K562 (cell line): ENCODE results near the gene PHF19. TPM values are rescaled to one million over a fixed set of nuclear protein-coding genes. Genes with fewer than 3 reads are reported as not detected.

Experiments used
- ATAC-seq: fragments of 200-7000 bp; cut with Tn5 transposase; 3 replicates; pipeline ENCODE4 v1.9.1; 2020; ENCODE audit warnings: moderate library complexity
- BruUV-seq: library from RNA; stranded (reverse); fragments of 400-500 nt; replicated peaks from 2 replicates; lab custom pipeline; 2021; lab: Mats Ljungman, UMichigan
- CTCF ChIA-PET: fragments of 300-600 bp; formaldehyde crosslinking; extraction: SDS; loops from one replicate; lab custom pipeline; 2021; ENCODE audit warnings: low intra/inter-chr PET ratio; lab: Yijun Ruan, JAX
- POLR2A ChIA-PET: fragments of 300-600, 350-650 bp; sonication (Branson Sonifier 250); formaldehyde crosslinking; extraction: SDS; loops from one replicate; lab custom pipeline; 2021; ENCODE audit warnings: antibody characterized with exemption, inconsistent platforms; lab: Yijun Ruan, JAX
- DNase-seq, 4 experiments: peaks; one replicate each; pipeline versions ENCODE4 v3.0.0 to v3.0.0-alpha.2; 2011 to 2018; ENCODE audit warnings: low spot score in 3 of 4, mixed read lengths in 3 of 4; ENCODE audit errors: extremely low read depth in 1 of 4
- FAIRE-seq: peaks from 2 replicates; lab custom pipeline; 2011; peaks lifted over from hg19 to GRCh38; lab: Jason Lieb, UNC
- H2AFZ ChIP-seq: 2 replicates; pipeline ENCODE4 v1.6.0; 2011; ENCODE audit warnings: low read depth, low read length, control low read depth, inconsistent platforms
- H3K27ac ChIP-seq: fragments of 200-600 bp; 3 replicates; pipeline ENCODE4 v1.8.0; 2011; ENCODE audit warnings: low read depth, mild to moderate bottlenecking, control low read depth, inconsistent platforms, low read length, moderate library complexity, mixed read lengths; ENCODE audit errors: extremely low read depth
- H3K27me3 ChIP-seq, 2 experiments: fragments of 300-600 bp in 1 of 2; 2 replicates in 1 of 2; 3 replicates in 1 of 2; pipeline versions ENCODE4 v1.6.0 to v1.8.0; 2011; ENCODE audit warnings: inconsistent platforms in 2 of 2, low read length in 2 of 2, mild to moderate bottlenecking in 1 of 2, mixed read lengths in 1 of 2, moderate library complexity in 1 of 2; ENCODE audit not compliant: control insufficient read depth in 2 of 2, insufficient read depth in 2 of 2
- H3K36me3 ChIP-seq: fragments of 300-600 bp; 3 replicates; pipeline ENCODE4 v1.8.0; 2011; ENCODE audit warnings: mild to moderate bottlenecking, low read length, inconsistent platforms; ENCODE audit not compliant: control insufficient read depth, insufficient read depth
- H3K4me1 ChIP-seq, 2 experiments: fragments of 200-600 bp in 1 of 2; replicated peaks in 1 of 2; 2 replicates in 1 of 2; 3 replicates in 1 of 2; pipeline versions ENCODE4 v1.5.1 to v1.8.0; 2011; ENCODE audit warnings: inconsistent platforms in 2 of 2, low read length in 2 of 2, mild to moderate bottlenecking in 1 of 2, mixed read lengths in 1 of 2, moderate library complexity in 1 of 2; ENCODE audit not compliant: control insufficient read depth in 2 of 2, insufficient read depth in 2 of 2
- H3K4me2 ChIP-seq: 2 replicates; pipeline ENCODE4 v1.6.1; 2011; ENCODE audit warnings: low read length, control low read depth, inconsistent platforms, mixed read lengths; ENCODE audit not compliant: insufficient read depth
- H3K4me3 ChIP-seq: fragments of 200-600 bp; sonication (generic), shearing (Covaris generic); 2 replicates; pipeline ENCODE4 v1.5.1; 2016; ENCODE audit warnings: control low read depth, inconsistent platforms
- H3K79me2 ChIP-seq: fragments of 200-600 bp; 3 replicates; pipeline ENCODE4 v1.8.0; 2011; ENCODE audit warnings: low read length, inconsistent platforms; ENCODE audit not compliant: control insufficient read depth, insufficient read depth
- H3K9ac ChIP-seq, 2 experiments: 2 replicates each; pipeline versions ENCODE4 v1.6.0 to v1.6.1; 2011; ENCODE audit warnings: low read depth in 2 of 2, low read length in 2 of 2, control low read depth in 1 of 2, inconsistent platforms in 1 of 2, mild to moderate bottlenecking in 1 of 2, mixed read lengths in 1 of 2; ENCODE audit not compliant: insufficient read depth in 1 of 2
- H3K9me1 ChIP-seq: one replicate; pipeline ENCODE4 v1.6.0; 2011; ENCODE audit warnings: inconsistent platforms, mild to moderate bottlenecking, low read length, moderate library complexity; ENCODE audit not compliant: control insufficient read depth, insufficient read depth
- H3K9me3 ChIP-seq: replicated peaks from 2 replicates; pipeline ENCODE4 v1.5.1; 2011; ENCODE audit warnings: low read depth, low read length, inconsistent platforms; ENCODE audit not compliant: control insufficient read depth, insufficient read depth
- H4K20me1 ChIP-seq: replicated peaks from 2 replicates; pipeline ENCODE4 v1.6.1; 2011; ENCODE audit warnings: low read length, inconsistent platforms, mixed read lengths; ENCODE audit not compliant: control insufficient read depth, insufficient read depth
- CTCF ChIP-seq, 3 experiments: IDR thresholded peaks in 2 of 3; conservative IDR thresholded peaks in 1 of 3; 2 replicates each; pipeline ENCODE4 v1.5.1; 2011 to 2012; ENCODE audit warnings: low read length in 3 of 3, mild to moderate bottlenecking in 3 of 3, control low read depth in 2 of 3, improper control_type of control experiment in 1 of 3, inconsistent platforms in 1 of 3, low read depth in 1 of 3, mixed read lengths in 1 of 3, moderate library complexity in 1 of 3; ENCODE audit not compliant: insufficient read depth in 2 of 3
- HLTF ChIP-seq: fragments of 450-650 bp; IDR thresholded peaks from 2 replicates; pipeline ENCODE4 v1.6.1; 2016
- THRB ChIP-seq: fragments of 450-650 bp; formaldehyde crosslinking; conservative IDR thresholded peaks from 2 replicates; pipeline ENCODE4 v1.4.0; 2022; ENCODE audit warnings: mild to moderate bottlenecking, missing genetic modification characterization
- WGBS: fragments of 100-300 bp; shearing (Covaris generic); methylation state at CpG from one replicate; pipeline ENCODE4 v1.1.6; 2016; ENCODE audit warnings: low coverage, mixed read lengths; ENCODE audit not compliant: insufficient coverage; ENCODE audit errors: missing lambda C conversion rate; 5-methylcytosine and 5-hydroxymethylcytosine counted together
- in situ Hi-C: fragments of 300-500 bp; cut with MboI; formaldehyde crosslinking; loops from 4 replicates; pipeline ENCODE4 v1.15.0; 2018; ENCODE audit warnings: inconsistent platforms, mixed read lengths
- intact Hi-C: fragments of 100-400 bp; cut with micrococcal nuclease; formaldehyde crosslinking; loops from 2 replicates; pipeline ENCODE4 v1.14.2; 2022
- polyA plus RNA-seq, 8 experiments: library from polyadenylated mRNA; depleted of rRNA in 4 of 8; stranded (reverse) in 5 of 8; unstranded in 3 of 8; fragments of >200 nt; fragmentation: Nextera tagmentation in 2 of 8; fragmentation: Illumina TruSeq in 1 of 8; extraction: Ambion mirVana in 2 of 8; extraction: Trizol in 1 of 8; gene quantifications; 2 replicates each; pipeline versions ENCODE4 v1.2.1 to v1.2.3, GENCODE V29; 2011 to 2014; ENCODE audit warnings: inconsistent platforms in 1 of 8, missing spikeins in 1 of 8
- total RNA-seq, 7 experiments: library from RNA; depleted of rRNA in 6 of 7; stranded (reverse); fragments of >200 nt in 6 of 7; fragmentation: Illumina TruSeq in 2 of 7; extraction: Trizol in 2 of 7; gene quantifications; 2 replicates each; pipeline versions ENCODE4 v1.2.1 to v1.2.3, GENCODE V29; 2011 to 2021; ENCODE audit warnings: low replicate concordance in 1 of 7

PHF19 gene
- total and polyA plus RNA-seq, 9 of the 15 experiments (the other 6 are each of a cell fraction or from before 2014, with no cell fraction given) = 95.8 to 403 (median 255) TPM

- Histone ChIP-seq H3K27me3 (no peaks in the 10 kb centered on the region), H3K79me2 (peaks cover 1% of the 10 kb centered on the region; the same call in 1 of the 3 replicates), H3K36me3 (peaks cover 95% of the 10 kb centered on the region), H3K4me3 (no peak overlapping the region), H3K9me3 (no peaks in the 10 kb centered on the region), H2AFZ (no peak overlapping the region), H3K4me2 (no peak overlapping the region), H3K9me1 (peaks cover 9% of the 10 kb centered on the region), H3K9ac (peak overlapping the region in 1 of 2 experiments; percentile 50; a peak in 2 of 4 replicates), H3K27ac (no peak overlapping the region), H3K4me1 (peaks cover 0 to 7% of the 10 kb centered on the region in 2 experiments; a peak in 2 of 5 replicates), H4K20me1 (no peaks in the 10 kb centered on the region)
- in situ Hi-C loops (no loop called here), intact Hi-C loops (loop anchor here (10.0 kb wide), 1 partner anchor 247 kb away; no protein-coding TSS in a partner anchor)
- ChIA-PET POLR2A (interaction anchor here (0.6 to 2.2 kb wide), 5 partner anchors 11 to 19 kb away, joined by 3 to 13 read pairs (median 8); partner anchors contain the start of gene PSMD5), CTCF (no interaction called here)
- FAIRE-seq = no peak
- no TSS peak for BruUV-seq
- TF ChIP-seq THRB (0 out of 2 replicates have a peak, but pooled peaks have one; percentile 13), CTCF (IDR thresholded peaks at IDR 0.05 in 2 of 3, conservative IDR thresholded peaks at IDR 0.05 in 1 of 3; ENCODE audit: insufficient read depth in 2 of 3, low read depth in 1 of 3, low read length in 3 of 3) (peak in 2 of 3 experiments; percentile 12 to 34; a peak in 3 of 6 replicates), HLTF (no peak)
- peak in 1 of 4 experiments; percentile 41 for DNase-seq
- ATAC-seq = peak; percentile 20
- 94% methylated on average over 6 of the region's 6 CpGs for whole genome bisulfite sequencing
Measured at GRCh38 chr9:120861935-120862334, 15.1 kb downstream of the PHF19 start.
